Endometrial microvascular endothelial cells (primary cell): Measurements from ENCODE around the gene PPEF2. TPM values are rescaled to one million over a fixed set of nuclear protein-coding genes. Genes with fewer than 3 reads are reported as not detected.
"Not testable (repeated sequence)": the region's sequence is repeated elsewhere in the genome, so short reads cannot be mapped to it uniquely, and the experiment has no call there.

Experiments used
- in situ Hi-C: cut with HindIII; loops from 2 replicates; pipeline ENCODE4 v1.10.0; 2017; ENCODE audit warnings: low sequenced_read_pairs, low pct_unique_long_range_greater_than_20kb; ENCODE audit errors: inconsistent ontology term
- total RNA-seq: library from RNA; depleted of rRNA; stranded (reverse); fragments of >200 nt; gene quantifications from one replicate; pipeline ENCODE4 v1.2.3, GENCODE V29; 2015; ENCODE audit errors: inconsistent ontology term

Gene PPEF2
- total RNA-seq: not detected

GRCh38 chr4:75902352-75902751, at the start of gene PPEF2:
Gene PPEF2, minus strand, starts transcription at chr4:75902452. Its CDS starts 6,127 bp downstream, at chr4:75896325.
- in situ Hi-C loops: no loop called here

GRCh38 chr4:75950213-75950815, 48.1 kb upstream of the PPEF2 start:
- in situ Hi-C loops: no loop called here

GRCh38 chr4:75948822-75949444, 46.7 kb upstream of the PPEF2 start:
- in situ Hi-C loops: no loop called here

GRCh38 chr4:75940692-75941253, 38.5 kb upstream of the PPEF2 start, which contains the start of gene NAAA:
Gene NAAA, minus strand, starts transcription at chr4:75941013. Its CDS starts 64 bp downstream, at chr4:75940949.
- in situ Hi-C loops: no loop called here

GRCh38 chr4:75939890-75940691, 37.8 kb upstream of the PPEF2 start:
- in situ Hi-C loops: no loop called here

GRCh38 chr4:75935628-75936027, 33.4 kb upstream of the PPEF2 start:
- in situ Hi-C loops: no loop called here

GRCh38 chr4:75930152-75930551, 27.9 kb upstream of the PPEF2 start:
- in situ Hi-C loops: no loop called here

- in situ Hi-C loops: not testable (repeated sequence)
These were observed 22.7 kb upstream of the PPEF2 start for GRCh38 chr4:75924916-75925315.

- in situ Hi-C loops: no loop called here
These were observed 22.1 kb upstream of the PPEF2 start for GRCh38 chr4:75924309-75924827.

- in situ Hi-C loops: no loop called here
These were observed 20.3 kb upstream of the PPEF2 start for GRCh38 chr4:75922588-75922987.

GRCh38 chr4:75921910-75922309, 19.7 kb upstream of the PPEF2 start:
- in situ Hi-C loops: no loop called here

GRCh38 chr4:75920327-75920726, 18.1 kb upstream of the PPEF2 start:
- in situ Hi-C loops: no loop called here

GRCh38 chr4:75919920-75920319, 17.7 kb upstream of the PPEF2 start:
- in situ Hi-C loops: no loop called here

GRCh38 chr4:75916091-75916661, 13.9 kb upstream of the PPEF2 start:
- in situ Hi-C loops: no loop called here

- in situ Hi-C loops: no loop called here
These were observed 10.7 kb upstream of the PPEF2 start for GRCh38 chr4:75912968-75913367.

GRCh38 chr4:75910831-75911230, 8.6 kb upstream of the PPEF2 start:
- in situ Hi-C loops: not testable (repeated sequence)

- in situ Hi-C loops: no loop called here
These were observed 7.2 kb upstream of the PPEF2 start for GRCh38 chr4:75909405-75909804.

GRCh38 chr4:75908555-75908954, 6.3 kb upstream of the PPEF2 start:
- in situ Hi-C loops: no loop called here

GRCh38 chr4:75907966-75908365, 5.7 kb upstream of the PPEF2 start:
- in situ Hi-C loops: no loop called here
